Adipose tissue (tissue), 3 donors: ENCODE measurements around the gene DUS2. TPM values are rescaled to one million over a fixed set of nuclear protein-coding genes. Genes with fewer than 3 reads are reported as not detected.
"Not testable (repeated sequence)": the region's sequence is repeated elsewhere in the genome, so short reads cannot be mapped to it uniquely, and the experiment has no call there.

Experiments
- H3K27ac ChIP-seq: one replicate; pipeline ENCODE4 v1.5.1; 2013; ENCODE audit warnings: low read depth, low read length
- WGBS, 3 donors: extraction: QIAGEN DNeasy Blood & Tissue Kit; methylation state at CpG; one replicate each; pipeline ENCODE4 v1.1.7; 2013; 5-methylcytosine and 5-hydroxymethylcytosine counted together
- polyA plus RNA-seq, 3 donors: library from polyadenylated mRNA; stranded (reverse); fragments of 200-250 nt; gene quantifications; one replicate each; pipeline ENCODE4 v1.2.3, GENCODE V29; 2013
- donor health status: healthy with polysubstance abuse.
- donor health status: Bipolar disorder and iron deficiency.
- donor health status: healthy.

The DUS2 gene
- polyA plus RNA-seq, 3 donors, result 3.5 to 9.0 (median 8.8) TPM

DNA sequence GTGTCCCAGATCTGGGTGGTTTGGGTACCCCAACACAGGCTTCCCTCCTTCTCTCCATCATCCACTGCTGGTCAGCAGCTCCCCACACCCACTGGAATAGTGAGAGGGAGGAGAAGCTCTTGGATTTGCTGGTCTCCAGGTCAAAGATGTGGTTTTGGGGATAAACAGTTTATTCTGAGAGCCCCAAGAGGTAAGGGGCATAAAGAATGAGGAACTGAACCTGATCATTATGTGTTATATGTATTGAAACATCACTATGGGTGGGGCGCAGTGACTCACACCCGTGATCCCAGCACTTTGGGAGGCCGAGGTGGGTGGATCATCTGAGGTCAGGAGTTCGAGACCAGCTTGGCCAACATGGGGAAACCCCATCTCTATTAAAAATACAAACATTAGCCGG lies 27.7 kb upstream of the DUS2 start:
- no peak overlapping the region for H3K27ac ChIP-seq

DNA sequence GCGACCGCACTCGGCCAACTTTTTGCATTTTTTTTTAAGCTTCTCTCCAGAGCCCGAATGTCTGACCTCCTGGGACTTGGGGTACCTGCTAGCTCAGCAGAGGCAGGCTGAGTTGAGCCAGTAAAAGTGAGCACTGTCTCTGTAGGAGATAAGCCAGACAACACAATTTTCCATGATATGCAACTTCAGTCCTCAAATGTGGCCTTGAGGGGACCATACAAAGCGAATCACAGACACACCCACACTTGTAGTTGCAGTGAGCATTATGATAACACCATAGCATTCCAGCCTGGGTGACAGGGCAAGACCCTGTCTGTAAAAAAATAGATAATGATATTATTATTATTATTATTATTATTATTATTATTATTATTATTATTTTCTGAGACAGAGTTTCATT lies 26.4 kb upstream of the DUS2 start:
- WGBS, 3 donors, result 84 to 94% (median 86%) methylated on average over 5 of the region's 5 CpGs

More for the DNA sequence above, 27.7 kb upstream of the DUS2 start:
- 66 to 75% (median 69%) methylated on average over 5 of the region's 5 CpGs for WGBS, 3 donors

DNA sequence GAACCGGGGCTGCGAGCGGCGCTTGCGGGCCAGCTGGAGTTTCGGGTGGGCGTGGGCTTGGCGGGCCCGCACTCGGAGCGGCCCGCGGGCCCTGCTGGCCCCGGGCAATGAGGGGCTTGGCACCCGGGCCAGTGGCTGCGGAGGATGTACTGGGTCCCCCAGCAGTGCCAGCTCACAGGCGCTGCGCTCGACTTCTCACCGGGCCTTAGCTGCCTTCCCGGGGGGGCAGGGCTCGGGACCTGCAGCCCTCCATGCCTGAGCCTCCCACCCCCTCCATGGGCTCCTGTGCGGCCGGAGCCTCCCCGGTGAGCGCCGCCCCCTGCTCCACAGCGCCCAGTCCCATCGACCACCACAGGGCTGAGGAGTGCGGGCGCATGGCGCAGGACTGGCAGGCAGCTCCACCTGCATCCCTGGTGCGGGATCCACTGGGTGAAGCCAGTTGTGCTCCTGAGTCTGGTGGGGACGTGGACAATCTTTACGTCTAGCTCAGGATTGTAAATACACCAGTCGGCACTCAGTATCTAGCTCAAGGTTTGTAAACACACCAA lies 24.8 kb upstream of the DUS2 start:
- WGBS, 3 donors, result 92 to 95% (median 93%) methylated on average over 36 of the region's 36 CpGs
- H3K27ac ChIP-seq, result not testable (repeated sequence)

More for the DNA sequence above, 26.4 kb upstream of the DUS2 start:
- H3K27ac ChIP-seq, result no peak overlapping the region

DNA sequence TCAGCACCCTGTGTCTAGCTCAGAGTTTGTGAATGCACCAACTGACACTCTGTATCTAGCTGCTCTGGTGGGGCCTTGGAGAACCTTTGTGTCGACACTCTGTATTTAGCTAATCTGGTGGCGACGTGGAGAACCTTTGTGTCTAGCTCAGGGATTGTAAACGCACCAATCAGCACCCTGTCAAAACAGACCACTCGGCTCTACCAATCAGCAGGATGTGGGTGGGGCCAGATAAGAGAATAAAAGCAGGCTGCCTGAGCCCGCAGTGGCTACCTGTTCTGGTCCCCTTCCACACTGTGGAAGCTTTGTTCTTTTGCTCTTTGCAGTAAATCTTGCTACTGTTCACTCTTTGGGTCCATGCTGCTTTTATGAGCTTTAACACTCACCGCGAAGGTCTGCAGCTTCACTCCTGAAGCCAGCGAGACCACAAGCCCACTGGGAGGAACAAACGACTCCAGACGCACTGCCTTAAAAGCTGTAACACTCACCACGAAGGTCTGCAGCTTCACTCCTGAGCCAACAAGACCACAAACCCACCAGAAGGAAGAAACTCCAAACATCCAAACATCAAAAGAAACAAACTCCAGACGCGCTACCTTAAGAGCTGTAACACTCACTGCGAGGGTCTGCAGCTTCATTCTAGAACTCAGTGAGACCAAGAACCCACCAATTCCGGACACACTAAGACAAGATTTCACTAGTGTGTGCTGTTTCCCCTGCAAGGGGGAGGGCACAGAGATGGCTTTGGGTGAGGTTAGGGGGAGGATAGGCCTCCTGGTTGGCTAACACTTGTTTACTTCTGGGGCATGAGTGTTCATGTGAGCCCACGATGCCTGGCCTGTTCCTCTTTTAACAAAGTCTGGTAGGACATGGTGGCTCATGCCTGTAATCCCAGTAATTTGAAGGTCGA lies 24.1 kb upstream of the DUS2 start, which contains the start of gene DPEP2:
Gene DPEP2 (minus strand): TSS at position 706 of the 910 bp plus-strand sequence. CDS start 6,272 bp downstream, outside the sequence.
- WGBS, 3 donors, result 48 to 57% (median 53%) methylated on average over 18 of the region's 18 CpGs

DNA sequence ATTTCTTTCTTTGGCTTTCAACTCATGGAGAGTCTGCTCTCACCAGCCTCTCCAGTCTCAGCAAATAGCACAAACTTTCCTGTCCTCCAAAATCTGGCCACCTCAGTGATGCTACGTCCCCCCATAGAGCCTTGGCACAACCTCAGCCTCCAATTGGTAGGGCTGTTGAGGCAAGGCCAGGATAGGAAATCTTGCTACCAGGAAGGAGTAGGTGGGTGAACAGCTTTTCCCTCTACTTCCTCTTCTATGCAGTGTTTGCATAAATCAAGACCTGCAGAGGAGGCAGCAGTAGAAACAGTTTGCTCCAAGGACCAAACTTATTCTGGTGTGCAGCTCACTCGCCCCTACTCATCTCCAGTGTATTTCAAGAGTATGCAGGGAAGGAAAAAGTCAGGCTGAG lies 23.1 kb upstream of the DUS2 start:
- H3K27ac ChIP-seq, result no peak overlapping the region
- WGBS, 3 donors, result 44 to 72% (median 45%) methylated on average over 2 of the region's 2 CpGs

More for the DNA sequence above, 24.1 kb upstream of the DUS2 start, which contains the start of gene DPEP2:
- H3K27ac ChIP-seq, result not testable (repeated sequence)

DNA sequence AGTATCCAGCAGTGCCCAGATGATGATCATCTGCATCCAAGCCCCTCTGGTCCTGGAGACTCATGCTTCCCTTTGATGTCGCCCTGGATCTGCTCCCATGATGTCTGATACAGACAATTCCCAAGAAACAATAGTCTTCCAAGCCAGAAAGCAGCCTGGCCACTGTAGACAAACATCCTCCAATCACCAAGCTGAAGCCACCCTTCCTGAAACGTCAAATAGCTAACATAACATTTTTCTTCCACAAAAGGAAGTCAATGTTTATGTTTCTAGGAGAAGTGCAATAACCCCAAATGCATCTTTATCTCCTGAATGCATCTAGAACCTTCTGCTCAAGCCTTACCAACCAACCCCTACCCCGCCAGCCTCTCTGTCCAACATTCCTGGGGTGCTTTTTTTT lies 22.6 kb upstream of the DUS2 start:
- no peak overlapping the region for H3K27ac ChIP-seq
- WGBS, 3 donors, result 32 to 39% (median 36%) methylated on average over 3 of the region's 3 CpGs

DNA sequence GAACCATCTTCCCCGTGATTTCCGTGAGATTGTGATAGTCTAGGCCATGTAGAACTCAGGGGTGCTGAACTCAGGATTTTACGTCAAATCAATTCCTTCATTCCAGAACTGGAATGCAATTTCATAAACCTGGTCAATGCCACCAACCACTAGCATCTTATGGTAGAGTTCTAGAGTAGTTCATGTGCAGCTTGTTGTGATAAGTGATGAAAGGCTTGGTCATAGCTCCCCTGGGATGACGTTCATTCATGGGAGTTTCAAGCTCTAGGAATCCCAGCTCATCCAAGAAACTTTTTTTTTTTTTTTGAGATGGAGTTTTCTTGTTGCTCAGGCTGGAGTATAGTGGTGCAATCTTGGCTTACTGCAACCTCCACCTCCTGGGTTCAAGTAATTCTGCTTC lies 20.1 kb upstream of the DUS2 start:
- H3K27ac ChIP-seq, result no peak overlapping the region
- WGBS, 3 donors, result 72 to 90% (median 86%) methylated on average over 4 of the region's 4 CpGs

DNA sequence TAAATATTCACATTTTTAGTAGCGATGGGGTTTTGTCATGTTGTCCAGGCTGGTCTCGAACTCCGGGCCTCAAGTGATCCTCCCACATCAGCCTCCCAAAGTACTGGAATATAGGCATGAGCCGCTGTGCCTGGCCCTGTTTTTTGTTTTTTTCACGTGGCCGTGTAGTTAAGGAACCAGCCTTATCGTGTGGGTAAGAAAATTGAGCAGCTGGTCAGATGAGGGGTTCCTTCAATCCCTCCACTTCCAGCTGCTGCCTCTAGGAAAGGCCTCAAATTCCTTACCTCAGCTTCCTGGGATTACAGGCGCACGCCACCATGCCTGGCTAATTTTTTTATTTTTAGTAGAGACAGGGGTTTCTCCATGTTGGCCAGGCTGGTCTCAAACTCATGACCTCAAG lies 17.9 kb upstream of the DUS2 start:
- no peak overlapping the region for H3K27ac ChIP-seq
- WGBS, 3 donors, result 83 to 87% (median 85%) methylated on average over 9 of the region's 9 CpGs

DNA sequence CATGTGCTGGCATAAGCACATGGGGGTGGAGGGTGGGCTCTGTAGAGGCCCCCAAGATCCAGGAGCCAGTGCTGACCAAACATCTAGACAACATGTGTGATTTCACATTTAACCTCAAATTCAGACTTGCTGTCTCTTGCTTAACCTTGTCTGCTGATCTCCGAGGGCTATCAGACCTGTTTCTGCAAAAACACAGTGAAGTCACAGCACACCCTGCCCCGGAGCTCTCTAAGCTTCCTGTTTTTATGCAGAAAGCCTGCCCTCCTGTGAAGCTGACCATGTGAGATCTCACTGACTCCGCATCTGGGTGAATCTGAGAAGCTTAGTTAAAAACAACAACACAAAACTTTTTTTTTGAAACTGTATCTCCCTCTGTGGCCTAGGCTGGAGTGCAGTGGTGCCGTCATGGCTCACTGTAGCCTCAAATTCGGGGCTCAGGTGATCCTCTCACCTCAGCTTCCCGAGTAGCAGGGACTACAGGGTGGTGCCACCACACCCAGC lies 17.2 kb upstream of the DUS2 start:
- WGBS, 3 donors, result 33 to 49% (median 35%) methylated on average over 6 of the region's 6 CpGs
- H3K27ac ChIP-seq, result no peak overlapping the region

DNA sequence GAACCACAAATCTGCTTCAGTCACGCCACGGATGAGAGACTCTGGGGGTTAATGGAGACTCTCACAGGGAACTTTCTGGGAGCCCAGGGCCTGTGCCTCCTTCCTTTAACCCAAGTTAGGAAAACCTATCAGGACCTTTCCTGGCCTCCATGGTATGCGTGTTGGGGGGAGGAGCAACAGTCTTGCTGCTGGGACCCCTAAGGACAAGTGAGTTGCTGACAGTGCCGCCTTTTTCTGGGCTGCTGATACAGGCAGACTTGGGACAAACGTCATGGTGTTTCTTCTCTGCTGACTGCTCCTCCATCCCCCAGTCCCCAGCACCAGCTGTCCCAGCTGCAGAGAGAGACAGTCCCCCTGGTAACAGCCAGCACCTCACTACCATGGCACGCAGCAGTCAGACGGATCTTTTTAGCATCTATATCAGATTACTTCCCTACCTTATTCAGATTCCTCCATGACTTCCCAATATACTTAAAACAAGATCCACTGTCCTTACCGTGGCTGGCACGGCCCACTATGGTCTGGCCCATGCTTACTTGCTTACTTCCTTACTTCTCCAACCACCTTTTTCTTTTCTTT lies 13.8 kb upstream of the DUS2 start:
- 60 to 72% (median 71%) methylated on average over 9 of the region's 9 CpGs for WGBS, 3 donors
- H3K27ac ChIP-seq, result no peak overlapping the region

DNA sequence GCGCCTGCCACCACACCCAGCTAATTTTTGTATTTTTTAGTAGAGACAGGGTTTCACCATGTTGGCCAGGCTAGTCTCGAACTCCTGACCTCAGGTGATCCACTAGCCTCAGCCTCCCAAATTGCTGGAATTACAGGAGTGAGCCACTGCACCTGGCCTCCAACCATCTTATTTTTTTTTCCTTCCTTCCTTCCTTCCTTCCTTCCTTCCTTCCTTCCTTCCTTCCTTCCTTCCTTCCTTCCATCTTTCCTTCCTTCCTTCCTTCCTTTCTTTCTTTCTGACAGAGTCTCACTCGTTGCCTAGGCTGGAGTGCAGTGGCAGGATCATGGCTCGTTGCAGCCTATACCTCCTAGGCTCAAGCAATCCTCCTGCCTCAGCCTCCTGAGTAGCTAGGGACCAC lies 13.2 kb upstream of the DUS2 start:
- 74 to 84% (median 76%) methylated on average over 4 of the region's 4 CpGs for WGBS, 3 donors
- H3K27ac ChIP-seq, result not testable (repeated sequence)

DNA sequence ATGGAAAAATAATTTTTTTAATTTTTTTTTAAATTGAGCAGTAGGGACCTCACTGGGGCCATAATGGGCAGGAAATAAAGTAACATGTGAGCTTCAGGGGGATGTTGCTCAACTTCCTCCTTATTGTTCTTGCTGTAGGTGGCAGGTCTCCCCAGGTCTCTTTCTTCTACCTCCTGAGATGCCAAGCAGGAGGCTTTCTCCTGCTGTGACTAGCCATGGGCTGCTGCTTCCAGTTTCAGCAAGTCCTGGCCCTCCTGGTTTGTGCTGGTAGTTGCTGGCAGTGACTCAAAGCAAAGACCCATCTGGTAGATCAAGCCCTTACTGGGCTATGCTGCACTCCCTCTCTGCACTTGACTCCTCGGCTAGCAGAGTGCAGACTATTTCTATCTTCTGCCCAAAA lies 9.6 kb upstream of the DUS2 start:
- 32 to 59% (median 39%) methylated on average over 1 of the region's 1 CpG for WGBS, 3 donors
- H3K27ac ChIP-seq, result no peak overlapping the region

DNA sequence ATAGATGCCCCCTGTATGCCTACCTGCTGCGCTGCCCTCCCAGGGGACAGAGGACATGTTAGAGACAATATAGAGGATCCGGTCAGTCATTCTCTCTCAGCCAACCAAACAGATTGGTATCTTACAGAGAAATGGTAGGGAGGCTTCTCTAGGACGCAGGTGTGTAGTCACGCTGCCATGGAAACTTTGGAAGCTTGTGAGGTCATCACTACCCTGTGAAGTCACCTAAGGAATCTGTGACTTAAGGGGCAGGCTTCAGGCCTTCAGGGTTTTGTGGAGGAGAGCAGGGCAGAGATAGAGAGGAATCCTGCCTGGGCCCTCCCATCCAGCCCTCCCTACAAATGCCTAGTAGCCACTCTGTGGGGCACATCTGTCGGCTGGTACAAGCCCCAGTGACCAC lies 7.4 kb upstream of the DUS2 start, which contains the start of gene DPEP2NB:
Gene DPEP2NB (minus strand): TSS at position 231 of the 400 bp plus-strand sequence. CDS start 141 bp downstream, at position 90.
- no peak within 1 kb of the TSS for H3K27ac ChIP-seq
- 72 to 90% (median 84%) methylated on average over 5 of the region's 5 CpGs for WGBS, 3 donors

DNA sequence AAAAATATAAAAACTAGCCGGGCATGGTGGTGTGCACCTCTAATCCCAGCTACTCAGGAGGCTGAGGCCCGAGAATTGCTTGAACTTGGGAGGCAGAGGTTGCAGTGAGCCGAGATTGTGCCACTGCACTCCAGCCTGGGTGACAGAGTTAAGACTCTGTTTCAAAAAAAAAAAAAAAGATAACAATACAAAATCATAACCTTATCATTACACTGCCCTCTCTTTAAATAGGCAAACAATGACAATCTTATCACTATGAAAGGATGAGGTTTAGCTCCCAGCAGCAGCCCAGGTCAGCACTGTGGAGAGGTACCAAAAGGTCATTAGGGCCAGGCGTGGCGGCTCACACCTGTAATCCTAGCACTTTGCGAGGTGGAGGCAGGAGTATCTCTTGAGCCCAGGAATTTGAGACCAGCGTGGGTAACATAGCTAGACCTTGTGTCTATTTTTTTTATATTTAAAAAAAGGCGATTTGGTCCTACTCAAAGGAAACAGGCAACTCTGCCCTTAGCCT lies 3.9 kb upstream of the DUS2 start:
- 68 to 81% (median 80%) methylated on average over 8 of the region's 8 CpGs for WGBS, 3 donors
- no peak overlapping the region for H3K27ac ChIP-seq

DNA sequence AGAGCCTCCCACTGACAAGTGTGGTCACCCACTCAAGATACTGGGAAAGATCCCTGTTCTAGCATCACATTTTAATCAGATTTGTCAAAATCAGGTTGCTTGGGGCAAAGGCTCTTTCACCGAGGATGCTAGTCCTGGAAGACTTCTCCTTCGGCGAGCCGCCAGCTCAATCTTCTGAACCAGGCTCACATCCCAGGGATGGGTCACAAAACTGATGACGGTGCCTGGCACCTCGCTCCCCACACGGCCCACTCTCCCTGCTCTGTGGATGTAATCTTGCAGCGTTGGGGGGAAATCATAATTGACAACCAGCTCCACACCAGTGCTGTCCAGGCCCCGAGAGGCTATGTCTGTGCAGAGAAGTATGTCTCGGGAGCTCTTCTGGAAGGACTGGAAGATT lies 1.6 kb upstream of the DUS2 start:
- 91 to 95% (median 93%) methylated on average over 10 of the region's 10 CpGs for WGBS, 3 donors
- no peak overlapping the region for H3K27ac ChIP-seq

DNA sequence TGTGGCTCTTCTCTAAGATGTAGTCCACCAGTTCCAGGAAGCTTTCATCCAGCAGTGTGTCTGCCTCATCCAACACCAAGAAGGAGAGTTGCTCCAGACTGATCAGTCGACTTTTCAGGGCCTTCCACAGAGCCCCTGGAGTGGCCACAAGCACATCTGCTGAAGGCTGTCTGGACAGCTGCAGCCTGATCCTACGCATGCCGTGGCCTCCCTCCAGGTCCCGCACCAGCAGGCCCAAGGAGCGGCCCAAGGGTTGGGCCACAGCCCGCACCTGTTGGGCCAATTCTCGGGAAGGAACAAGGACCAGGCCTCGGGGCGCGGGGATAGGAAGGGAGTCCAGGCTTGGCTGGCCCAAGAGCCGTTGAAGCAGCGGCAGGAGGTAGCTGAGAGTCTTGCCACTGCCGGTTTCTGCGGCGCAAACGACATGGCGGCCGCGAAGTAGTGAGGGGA lies 781 bp upstream of the DUS2 start:
- 8 to 11% (median 10%) methylated on average over 19 of the region's 19 CpGs for WGBS, 3 donors
- no peak overlapping the region for H3K27ac ChIP-seq

DNA sequence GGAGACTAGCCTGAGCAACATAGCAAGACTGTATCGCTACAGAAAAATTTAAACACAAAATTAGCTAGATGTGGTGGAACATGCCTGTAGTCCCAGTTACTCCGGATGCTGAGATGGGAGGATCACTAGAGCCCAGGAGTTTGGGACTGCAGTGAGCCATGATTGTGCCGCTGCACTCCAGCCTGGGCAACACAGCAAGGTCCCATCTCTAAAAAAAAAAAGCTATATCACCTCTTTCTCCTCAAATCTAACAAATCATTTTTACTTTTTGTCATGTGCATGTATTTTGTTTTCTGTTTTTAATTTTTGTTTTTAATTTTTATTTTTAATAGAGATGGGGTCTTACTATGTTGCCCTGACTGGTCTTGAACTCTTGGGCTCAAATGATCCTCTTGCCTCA lies 5.9 kb downstream of the DUS2 start:
- H3K27ac ChIP-seq, result no peak overlapping the region
- 93 to 96% (median 95%) methylated on average over 3 of the region's 3 CpGs for WGBS, 3 donors

DNA sequence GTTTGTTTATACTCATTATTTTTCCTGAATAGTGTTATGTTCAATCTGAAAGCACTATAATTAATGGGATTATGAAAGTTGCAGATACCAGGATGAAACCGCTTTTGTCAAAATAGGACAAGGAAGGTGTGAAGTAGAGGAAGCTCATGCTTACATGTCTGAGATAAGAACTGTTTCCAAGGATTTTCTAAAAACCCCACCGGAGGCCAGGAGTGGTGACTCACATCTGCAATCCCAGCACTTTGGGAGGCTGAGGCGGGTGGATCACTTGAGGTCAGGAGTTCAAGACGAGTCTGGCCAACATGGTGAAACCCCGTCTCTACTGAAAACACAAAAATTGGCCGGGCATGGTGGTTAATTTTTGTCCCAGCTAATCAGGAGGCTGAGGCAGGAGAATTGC lies 7.0 kb downstream of the DUS2 start:
- not testable (repeated sequence) for H3K27ac ChIP-seq
- 61 to 82% (median 61%) methylated on average over 6 of the region's 6 CpGs for WGBS, 3 donors

DNA sequence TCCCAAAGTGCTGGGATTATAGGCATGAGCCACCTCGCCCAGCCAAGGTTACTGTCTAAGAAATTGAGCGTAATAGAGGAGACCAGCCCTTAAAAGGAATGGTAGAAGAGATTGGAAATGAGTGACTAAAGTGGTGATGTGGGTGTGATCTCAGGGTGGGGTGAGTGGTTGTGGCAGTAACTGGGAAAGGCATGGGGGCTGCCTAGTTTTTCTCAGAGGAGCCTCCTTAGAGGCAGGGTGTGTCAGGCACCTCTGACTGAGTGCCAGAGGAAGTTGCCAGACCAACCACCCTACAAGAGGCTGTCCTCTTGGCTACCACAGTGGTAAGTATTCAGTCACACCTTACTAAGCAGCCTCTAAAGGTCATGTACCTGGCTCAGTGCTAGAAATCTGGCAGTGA lies 8.9 kb downstream of the DUS2 start:
- H3K27ac ChIP-seq, result no peak overlapping the region
- WGBS, 3 donors, result 89 to 93% (median 89%) methylated on average over 2 of the region's 2 CpGs
